SK-N-MC (cell line): ENCODE results near the gene UNK.
"Not testable (repeated sequence)": the region's sequence is repeated elsewhere in the genome, so short reads cannot be mapped to it uniquely, and the experiment has no call there.

Experiments
- DNase-seq: peaks from one replicate; pipeline ENCODE4 v3.0.0-alpha.2; 2011; ENCODE audit warnings: low read depth, low spot score
- H3K27ac ChIP-seq: fragments of 200-600 bp; sonication (generic); 2 replicates; pipeline ENCODE4 v1.5.1; 2016; ENCODE audit warnings: mixed run types
- H3K36me3 ChIP-seq: fragments of 200-600 bp; sonication (generic); 2 replicates; pipeline ENCODE4 v1.6.1; 2017; ENCODE audit warnings: antibody characterized with exemption, low read length, mixed read lengths; ENCODE audit not compliant: insufficient read depth
- H3K4me3 ChIP-seq: fragments of 200-600 bp; sonication (generic); 2 replicates; pipeline ENCODE4 v1.5.1; 2016
- H3K9ac ChIP-seq: fragments of 200-600 bp; sonication (generic); 2 replicates; pipeline ENCODE4 v1.8.0; 2017; ENCODE audit warnings: mixed run types, mixed read lengths; ENCODE audit not compliant: insufficient read length
- H3K9me3 ChIP-seq: fragments of 200-600 bp; sonication (generic); 2 replicates; pipeline ENCODE4 v1.6.1; 2017; ENCODE audit warnings: low read depth, mild to moderate bottlenecking, antibody characterized with exemption, low read length, moderate library complexity, mixed read lengths
- EZH2 ChIP-seq: fragments of 200-600 bp; sonication (generic); IDR thresholded peaks from one replicate; pipeline ENCODE4 v1.6.1; 2017; ENCODE audit warnings: antibody characterized with exemption
- FOXP2 ChIP-seq: optimal IDR thresholded peaks from 2 replicates; pipeline ENCODE3; 2011; ENCODE audit warnings: mild to moderate bottlenecking, moderate library complexity; ENCODE audit not compliant: insufficient read depth; ENCODE audit errors: extremely low read length, control extremely low read depth
- POLR2AphosphoS5 ChIP-seq: IDR thresholded peaks from 2 replicates; pipeline ENCODE4 v1.6.1; 2012; ENCODE audit warnings: mild to moderate bottlenecking, low read depth, low read length, borderline replicate concordance

UNK gene

GRCh38 chr17:75759457-75759856, 25.1 kb upstream of the UNK start:
- Histone ChIP-seq H3K36me3 (no peaks in the 10 kb centered on the region), H3K27ac (no peak overlapping the region), H3K4me3 (no peak overlapping the region), H3K9me3 (no peaks in the 10 kb centered on the region), H3K9ac (no peak overlapping the region)
- TF ChIP-seq FOXP2 (no peak), EZH2 (no peak), POLR2AphosphoS5 (no peak)
- DNase-seq = no peak

GRCh38 chr17:75759978-75760640, 24.5 kb upstream of the UNK start:
- not testable (repeated sequence) for DNase-seq, H3K27ac ChIP-seq, H3K36me3 ChIP-seq, H3K9ac ChIP-seq, H3K9me3 ChIP-seq, H3K4me3 ChIP-seq

- H3K9ac ChIP-seq = no peak overlapping the region
- no peaks in the 10 kb centered on the region for H3K9me3 ChIP-seq
- no peak overlapping the region for H3K4me3 ChIP-seq
- H3K36me3 ChIP-seq = no peaks in the 10 kb centered on the region
- no peak for TF ChIP-seq POLR2AphosphoS5
- TF ChIP-seq EZH2 = no peak
- no peak for TF ChIP-seq FOXP2
- no peak overlapping the region for H3K27ac ChIP-seq
- no peak for DNase-seq
Observed at GRCh38 chr17:75762513-75763268, 21.9 kb upstream of the UNK start.

- H3K9ac ChIP-seq = no peak overlapping the region
- no peaks in the 10 kb centered on the region for H3K9me3 ChIP-seq
- H3K27ac ChIP-seq = no peak overlapping the region
- H3K36me3 ChIP-seq = no peaks in the 10 kb centered on the region
- TF ChIP-seq EZH2 = no peak
- TF ChIP-seq POLR2AphosphoS5 = no peak
- TF ChIP-seq FOXP2 = no peak
- no peak for DNase-seq
- no peak overlapping the region for H3K4me3 ChIP-seq
Observed at GRCh38 chr17:75763269-75763607, 21.4 kb upstream of the UNK start.

- no peak for TF ChIP-seq FOXP2
- no peak for TF ChIP-seq POLR2AphosphoS5
- no peak for TF ChIP-seq EZH2
- H3K4me3 ChIP-seq = peak overlapping the region; percentile 76
- peak overlapping the region; percentile 81 for H3K9ac ChIP-seq
- no peak overlapping the region for H3K27ac ChIP-seq
- H3K9me3 ChIP-seq = no peaks in the 10 kb centered on the region
- no peak for DNase-seq
- H3K36me3 ChIP-seq = no peaks in the 10 kb centered on the region
Observed at GRCh38 chr17:75763613-75764416, 20.8 kb upstream of the UNK start.

- Histone ChIP-seq H3K4me3 (peak overlapping the region; percentile 76), H3K36me3 (no peaks in the 10 kb centered on the region), H3K27ac (no peak overlapping the region), H3K9ac (peak overlapping the region; percentile 81), H3K9me3 (no peaks in the 10 kb centered on the region)
- no peak for DNase-seq
- TF ChIP-seq FOXP2 (no peak), EZH2 (no peak), POLR2AphosphoS5 (no peak)
Observed at GRCh38 chr17:75764417-75764710, 20.2 kb upstream of the UNK start.

GRCh38 chr17:75764711-75765421, 19.7 kb upstream of the UNK start, which contains the start of gene GALK1:
Gene GALK1 (minus strand): TSS chr17:75765192. CDS start chr17:75765136, 56 bp downstream.
- no peak for DNase-seq
- Histone ChIP-seq H3K27ac (no peak within 1 kb of the TSS), H3K36me3 (no peaks in the 10 kb centered on the region), H3K9ac (peak within 1 kb of the TSS; percentile 81), H3K4me3 (peak within 1 kb of the TSS; percentile 76), H3K9me3 (no peaks in the 10 kb centered on the region)
- peak; percentile 69; the same call in 1 of the 2 replicates for TF ChIP-seq POLR2AphosphoS5
- TF ChIP-seq FOXP2 = no peak
- no peak for TF ChIP-seq EZH2

- H3K4me3 ChIP-seq = no peak overlapping the region
- H3K9ac ChIP-seq = no peak overlapping the region
- no peaks in the 10 kb centered on the region for H3K9me3 ChIP-seq
- TF ChIP-seq FOXP2 (no peak), EZH2 (no peak), POLR2AphosphoS5 (no peak)
- DNase-seq = no peak
- no peak overlapping the region for H3K27ac ChIP-seq
- no peaks in the 10 kb centered on the region for H3K36me3 ChIP-seq
Observed at GRCh38 chr17:75765981-75766380, 18.6 kb upstream of the UNK start.
